Stimulated activated CD4-positive, alpha-beta T cell treated with anti-CD3 and anti-CD28 coated beads, Interleukin-2, amount 100 ng/mL, for 48 hours (primary cell): ENCODE measurements around the gene RPAIN.
"Not testable (repeated sequence)": the region's sequence is repeated elsewhere in the genome, so short reads cannot be mapped to it uniquely, and the experiment has no call there.

Experiments
- DNase-seq, 2 donors: peaks; one replicate each; pipeline ENCODE4 v3.0.0-alpha.2; 2020

RPAIN gene

GRCh38 chr17:5430413-5430999 is 10.5 kb downstream of the RPAIN start:
- no peak for DNase-seq

GRCh38 chr17:5431234-5431633 is 11.3 kb downstream of the RPAIN start:
- DNase-seq, result not testable (repeated sequence)

- no peak for DNase-seq
Observed at GRCh38 chr17:5431949-5432556, 12.1 kb downstream of the RPAIN start.

- DNase-seq, result no peak
Observed at GRCh38 chr17:5434984-5435383, 15.0 kb downstream of the RPAIN start.

GRCh38 chr17:5435781-5436315 is 15.9 kb downstream of the RPAIN start:
- DNase-seq, result not testable (repeated sequence)

GRCh38 chr17:5437721-5438317 is 17.8 kb downstream of the RPAIN start:
- DNase-seq, result no peak

GRCh38 chr17:5438716-5439445 is 18.9 kb downstream of the RPAIN start, which contains the start of gene C1QBP:
Gene C1QBP (minus strand): TSS chr17:5439155. CDS start chr17:5439073, 82 bp downstream.
- DNase-seq, result peak; percentile 95 to 96

- no peak for DNase-seq
Observed at GRCh38 chr17:5439446-5439764, 19.4 kb downstream of the RPAIN start.

- no peak for DNase-seq
Observed at GRCh38 chr17:5443728-5444127, 23.7 kb downstream of the RPAIN start.

GRCh38 chr17:5444209-5444608 is 24.2 kb downstream of the RPAIN start:
- DNase-seq, result no peak

- DNase-seq, result no peak
Observed at GRCh38 chr17:5446786-5447185, 26.8 kb downstream of the RPAIN start.

GRCh38 chr17:5464717-5465507 is 44.9 kb downstream of the RPAIN start:
- no peak for DNase-seq

GRCh38 chr17:5466295-5466694 is 46.3 kb downstream of the RPAIN start:
- no peak for DNase-seq

GRCh38 chr17:5467416-5467815 is 47.4 kb downstream of the RPAIN start:
- no peak for DNase-seq

- peak; percentile 11 to 13 for DNase-seq
Observed at GRCh38 chr17:5468075-5468473, 48.1 kb downstream of the RPAIN start.

GRCh38 chr17:5472511-5472910 is 52.5 kb downstream of the RPAIN start:
- no peak for DNase-seq

- DNase-seq, result no peak
Observed at GRCh38 chr17:5473906-5474305, 53.9 kb downstream of the RPAIN start.

- no peak for DNase-seq
Observed at GRCh38 chr17:5478992-5479391, 59.0 kb downstream of the RPAIN start.

GRCh38 chr17:5480962-5481361 is 61.0 kb downstream of the RPAIN start:
- DNase-seq, result no peak

GRCh38 chr17:5481451-5481850 is 61.5 kb downstream of the RPAIN start:
- no peak for DNase-seq
